CD4-positive, alpha-beta T cell treated with Interleukin-21 for 1 hour (primary cell): Measurements from ENCODE around the gene PDE4A.
"Not testable (repeated sequence)": the region's sequence is repeated elsewhere in the genome, so short reads cannot be mapped to it uniquely, and the experiment has no call there.

Experiments
- DNase-seq: peaks from one replicate; pipeline ENCODE4 v3.0.0-alpha.2; 2020

Gene PDE4A

GRCh38 chr19:10404888-10405820, 15.2 kb upstream of the PDE4A start:
- peak; percentile 70 for DNase-seq

- no peak for DNase-seq
Measured at GRCh38 chr19:10406191-10406590, 14.1 kb upstream of the PDE4A start.

GRCh38 chr19:10407096-10407495, 13.2 kb upstream of the PDE4A start:
- peak; percentile 38 for DNase-seq

- peak; percentile 66 for DNase-seq
Measured at GRCh38 chr19:10408511-10409283, 11.6 kb upstream of the PDE4A start.

GRCh38 chr19:10411224-10411623, 9.1 kb upstream of the PDE4A start:
- not testable (repeated sequence) for DNase-seq

- DNase-seq = peak; percentile 72
Measured at GRCh38 chr19:10412257-10412977, 7.9 kb upstream of the PDE4A start.

GRCh38 chr19:10416083-10416379, 4.3 kb upstream of the PDE4A start:
- DNase-seq = no peak

- peak; percentile 95 for DNase-seq
Measured at GRCh38 chr19:10416380-10417257, 3.7 kb upstream of the PDE4A start.

- DNase-seq = no peak
Measured at GRCh38 chr19:10417541-10418234, 2.6 kb upstream of the PDE4A start.

- DNase-seq = no peak
Measured at GRCh38 chr19:10418235-10418484, 2.2 kb upstream of the PDE4A start.

- DNase-seq = peak; percentile 36
Measured at GRCh38 chr19:10418485-10419199, 1.7 kb upstream of the PDE4A start.

GRCh38 chr19:10419200-10419645, 1.1 kb upstream of the PDE4A start:
- DNase-seq = no peak

GRCh38 chr19:10419646-10420443, 493 bp upstream of the PDE4A start:
- DNase-seq = peak; percentile 60

GRCh38 chr19:10421240-10422045, 1.1 kb downstream of the PDE4A start:
- DNase-seq = peak; percentile 33

GRCh38 chr19:10422046-10422461, 1.7 kb downstream of the PDE4A start:
- no peak for DNase-seq

GRCh38 chr19:10422846-10423245, 2.5 kb downstream of the PDE4A start:
- no peak for DNase-seq

- peak; percentile 74 for DNase-seq
Measured at GRCh38 chr19:10424011-10424637, 3.8 kb downstream of the PDE4A start.

GRCh38 chr19:10427169-10427568, 6.8 kb downstream of the PDE4A start:
- DNase-seq = no peak

- DNase-seq = no peak
Measured at GRCh38 chr19:10428996-10429381, 8.7 kb downstream of the PDE4A start.
